Retinal pigment epithelial cell (primary cell): Measurements from ENCODE around the gene LARGE1.

Experiments used
- DNase-seq: peaks from one replicate; pipeline ENCODE4 v3.0.0-alpha.2; 2010; ENCODE audit warnings: low read depth
- H3K4me3 ChIP-seq: 2 replicates; pipeline ENCODE4 v1.5.1; 2011; ENCODE audit warnings: mild to moderate bottlenecking, low read length, control low read depth, moderate library complexity
- TF ChIP-seq, protein P1 (sequence below): conservative IDR thresholded peaks from 2 replicates; pipeline ENCODE4 v1.5.1; 2011; ENCODE audit warnings: low read depth, low read length, control low read depth, inconsistent platforms

Gene LARGE1

DNA sequence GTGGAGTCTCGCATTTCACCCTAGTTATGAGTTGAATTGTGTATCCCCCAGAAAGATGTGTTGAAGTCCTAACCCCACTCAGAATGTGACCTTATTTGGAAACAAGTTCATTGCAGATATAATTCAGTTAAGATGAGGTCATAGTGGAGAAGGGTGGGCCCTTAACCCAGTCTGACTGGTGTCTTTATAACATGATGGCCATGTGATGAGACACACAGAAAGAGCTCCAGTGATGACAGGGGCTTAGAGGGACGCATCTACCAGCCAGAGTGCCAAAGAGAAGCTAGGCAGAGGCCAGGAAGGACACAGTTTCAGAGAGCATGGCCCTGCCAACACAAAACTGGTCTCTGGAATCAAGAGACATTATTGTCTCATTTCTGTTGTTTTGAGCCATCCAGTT is 50.3 kb downstream of the LARGE1 start:
- no peak for DNase-seq
- TF ChIP-seq, protein P1, sequence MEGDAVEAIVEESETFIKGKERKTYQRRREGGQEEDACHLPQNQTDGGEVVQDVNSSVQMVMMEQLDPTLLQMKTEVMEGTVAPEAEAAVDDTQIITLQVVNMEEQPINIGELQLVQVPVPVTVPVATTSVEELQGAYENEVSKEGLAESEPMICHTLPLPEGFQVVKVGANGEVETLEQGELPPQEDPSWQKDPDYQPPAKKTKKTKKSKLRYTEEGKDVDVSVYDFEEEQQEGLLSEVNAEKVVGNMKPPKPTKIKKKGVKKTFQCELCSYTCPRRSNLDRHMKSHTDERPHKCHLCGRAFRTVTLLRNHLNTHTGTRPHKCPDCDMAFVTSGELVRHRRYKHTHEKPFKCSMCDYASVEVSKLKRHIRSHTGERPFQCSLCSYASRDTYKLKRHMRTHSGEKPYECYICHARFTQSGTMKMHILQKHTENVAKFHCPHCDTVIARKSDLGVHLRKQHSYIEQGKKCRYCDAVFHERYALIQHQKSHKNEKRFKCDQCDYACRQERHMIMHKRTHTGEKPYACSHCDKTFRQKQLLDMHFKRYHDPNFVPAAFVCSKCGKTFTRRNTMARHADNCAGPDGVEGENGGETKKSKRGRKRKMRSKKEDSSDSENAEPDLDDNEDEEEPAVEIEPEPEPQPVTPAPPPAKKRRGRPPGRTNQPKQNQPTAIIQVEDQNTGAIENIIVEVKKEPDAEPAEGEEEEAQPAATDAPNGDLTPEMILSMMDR = no peak
- H3K4me3 ChIP-seq = no peak overlapping the region

DNA sequence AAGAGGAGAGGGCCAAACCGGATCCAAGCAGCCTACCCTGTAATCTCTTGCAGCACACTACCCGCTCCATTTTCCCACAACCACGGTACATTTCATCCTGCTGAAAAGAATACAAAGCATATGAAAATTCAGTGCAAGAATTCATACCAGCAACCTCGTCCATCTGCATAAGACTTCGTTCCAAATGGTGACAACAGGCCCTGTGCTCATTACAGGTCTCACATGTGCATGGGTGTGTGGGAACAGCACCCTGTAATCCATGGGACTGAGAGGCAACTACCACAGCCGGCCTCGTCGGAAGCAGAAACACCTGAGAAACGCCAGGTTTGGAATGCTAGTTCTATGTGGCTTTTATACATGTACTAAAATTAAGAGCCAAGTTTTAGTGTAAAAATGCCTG is 52.3 kb downstream of the LARGE1 start:
- TF ChIP-seq, protein P1 = no peak
- no peak overlapping the region for H3K4me3 ChIP-seq
- DNase-seq = no peak

DNA sequence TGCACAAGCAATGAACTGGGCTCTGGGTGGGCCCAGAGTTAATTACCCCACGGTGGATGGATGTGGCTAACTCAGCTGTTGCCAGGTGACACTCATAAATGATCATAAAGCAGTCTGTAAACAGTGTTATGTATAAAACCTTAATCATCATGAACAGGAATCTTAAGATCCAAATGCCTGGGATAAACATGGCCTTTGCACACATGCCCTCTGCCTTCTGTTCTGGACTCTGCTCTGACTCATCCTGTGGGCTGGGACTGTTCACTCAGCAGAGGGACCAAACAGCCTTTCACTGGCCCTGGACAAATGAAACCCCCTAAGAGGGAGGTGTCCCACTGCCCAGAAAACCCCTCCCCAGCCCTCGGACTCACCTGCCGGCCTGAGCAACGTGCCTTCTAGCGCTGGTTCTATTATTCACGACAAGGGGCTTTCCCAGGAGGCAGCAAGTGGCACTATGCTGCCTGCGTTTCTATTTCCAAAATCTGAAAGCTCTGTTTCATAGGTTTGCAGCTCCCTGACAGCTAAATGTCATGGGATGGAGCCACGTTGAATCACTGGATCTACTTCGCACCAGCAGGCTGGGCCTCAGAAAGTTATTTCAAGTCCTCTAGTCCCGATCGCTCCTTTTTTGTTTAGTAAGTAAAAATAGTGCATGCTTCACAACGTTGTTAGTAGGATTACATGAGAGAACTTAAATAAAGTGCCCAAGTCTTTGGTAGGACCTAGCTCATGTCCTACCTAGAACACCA is 53.0 kb downstream of the LARGE1 start:
- DNase-seq = peak; percentile 2
- TF ChIP-seq, protein P1 = no peak
- no peak overlapping the region for H3K4me3 ChIP-seq

DNA sequence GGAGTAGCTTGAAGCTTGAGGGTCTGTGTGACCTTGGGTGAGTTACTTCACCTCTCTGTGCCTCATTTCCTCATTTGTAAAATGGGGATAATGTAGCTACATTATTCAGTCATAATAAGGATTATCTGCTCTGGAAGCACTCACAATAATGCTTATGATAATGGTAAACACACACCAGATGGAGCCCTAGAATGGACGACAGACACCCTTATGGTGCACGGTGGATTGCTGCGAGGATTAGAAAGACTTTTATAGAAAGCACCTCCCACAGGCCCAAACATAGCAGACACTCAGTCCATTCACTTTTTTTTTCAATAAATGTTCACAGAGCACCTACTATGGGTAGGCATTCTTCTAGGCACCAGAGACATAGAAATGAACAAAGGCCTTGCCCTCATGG is 53.8 kb downstream of the LARGE1 start:
- TF ChIP-seq, protein P1 = no peak
- DNase-seq = no peak
- no peak overlapping the region for H3K4me3 ChIP-seq

DNA sequence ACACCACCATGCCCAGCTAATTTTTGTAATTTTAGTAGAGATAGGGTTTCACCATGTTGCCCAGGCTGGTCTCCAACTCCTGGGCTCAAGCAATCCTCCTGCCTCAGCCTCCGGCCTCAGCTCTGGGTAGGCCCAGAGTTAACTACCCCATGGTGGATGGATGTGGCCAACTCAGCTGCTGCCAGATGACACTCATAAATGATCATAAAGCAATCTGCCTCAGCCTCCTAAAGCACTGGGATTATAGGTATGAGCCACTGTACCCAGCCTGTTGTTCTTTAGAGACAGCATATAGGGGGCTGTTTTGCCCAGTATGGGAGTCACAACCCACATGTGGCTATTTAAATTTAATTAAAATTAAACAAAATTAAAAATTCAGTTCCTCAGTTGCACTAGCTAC is 54.3 kb downstream of the LARGE1 start:
- no peak for DNase-seq
- H3K4me3 ChIP-seq = no peak overlapping the region
- TF ChIP-seq, protein P1 = no peak

DNA sequence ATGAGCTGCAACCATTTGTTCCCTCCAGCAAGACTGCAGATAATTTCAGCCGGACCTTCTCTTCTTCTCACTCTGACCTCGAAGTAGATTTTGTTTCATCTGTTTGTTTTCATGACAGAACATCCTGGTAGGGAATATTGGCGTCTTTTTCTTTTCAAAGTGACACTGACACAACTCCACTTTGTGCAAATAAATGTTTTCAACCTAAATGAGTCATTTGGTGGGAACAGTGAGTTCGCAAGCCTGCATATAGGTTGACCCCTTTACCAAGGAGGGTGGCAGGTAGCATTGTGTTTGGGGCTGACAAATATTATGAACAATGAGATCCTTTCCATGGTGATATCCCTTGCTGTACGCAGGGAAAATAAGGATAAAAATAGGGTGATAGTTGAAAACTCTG is 55.0 kb downstream of the LARGE1 start:
- no peak overlapping the region for H3K4me3 ChIP-seq
- TF ChIP-seq, protein P1 = no peak

DNA sequence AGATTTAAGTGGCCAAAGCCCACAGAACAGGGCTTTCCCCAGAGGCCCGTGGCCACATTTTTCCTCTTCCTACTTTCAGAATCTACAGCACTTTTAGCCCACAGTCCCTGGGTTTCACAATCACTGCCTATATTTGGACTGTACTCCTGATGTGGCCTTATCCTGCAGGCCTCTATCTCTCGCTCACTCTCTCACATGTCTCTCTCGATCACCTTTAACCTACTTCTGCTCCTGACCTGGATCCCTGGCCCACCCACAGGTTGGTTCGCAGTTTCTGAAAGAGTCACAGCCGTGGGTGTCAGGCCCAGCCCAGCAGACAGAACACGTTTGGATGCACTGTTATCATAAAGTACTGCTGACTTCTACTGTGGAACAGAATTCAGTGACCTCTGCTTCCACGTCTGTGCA is 55.5 kb downstream of the LARGE1 start:
- TF ChIP-seq, protein P1 = no peak
- DNase-seq = no peak
- H3K4me3 ChIP-seq = no peak overlapping the region

More for the DNA sequence above, 55.0 kb downstream of the LARGE1 start:
- DNase-seq = no peak
